Measurements from ENCODE around the gene WDR74. TPM values are rescaled to one million over a fixed set of nuclear protein-coding genes. Genes with fewer than 3 reads are reported as not detected.

Gene WDR74
- total RNA-seq, 1 donor from 2014 or later, result 55.8 TPM

DNA sequence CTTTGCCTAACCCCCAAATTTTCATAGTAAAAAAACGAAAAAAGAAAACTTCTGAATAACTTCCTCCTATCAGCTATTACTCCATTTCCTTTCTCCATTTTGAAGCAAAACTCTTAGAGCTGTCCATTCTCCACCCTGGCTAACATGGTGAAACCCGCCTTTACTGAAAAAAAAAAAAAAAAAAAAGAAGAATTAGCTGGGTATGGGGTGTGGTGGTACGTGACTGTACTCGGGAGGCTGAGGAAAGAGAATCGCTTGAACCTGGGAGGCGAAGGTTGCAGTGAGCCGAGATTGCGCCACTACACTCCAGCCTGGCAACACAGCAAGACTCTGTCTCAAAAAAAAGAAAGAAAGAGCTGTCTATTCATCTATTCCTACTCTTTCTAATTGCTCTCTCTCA lies 22.8 kb downstream of the WDR74 start:
- TF ChIP-seq, protein P1, sequence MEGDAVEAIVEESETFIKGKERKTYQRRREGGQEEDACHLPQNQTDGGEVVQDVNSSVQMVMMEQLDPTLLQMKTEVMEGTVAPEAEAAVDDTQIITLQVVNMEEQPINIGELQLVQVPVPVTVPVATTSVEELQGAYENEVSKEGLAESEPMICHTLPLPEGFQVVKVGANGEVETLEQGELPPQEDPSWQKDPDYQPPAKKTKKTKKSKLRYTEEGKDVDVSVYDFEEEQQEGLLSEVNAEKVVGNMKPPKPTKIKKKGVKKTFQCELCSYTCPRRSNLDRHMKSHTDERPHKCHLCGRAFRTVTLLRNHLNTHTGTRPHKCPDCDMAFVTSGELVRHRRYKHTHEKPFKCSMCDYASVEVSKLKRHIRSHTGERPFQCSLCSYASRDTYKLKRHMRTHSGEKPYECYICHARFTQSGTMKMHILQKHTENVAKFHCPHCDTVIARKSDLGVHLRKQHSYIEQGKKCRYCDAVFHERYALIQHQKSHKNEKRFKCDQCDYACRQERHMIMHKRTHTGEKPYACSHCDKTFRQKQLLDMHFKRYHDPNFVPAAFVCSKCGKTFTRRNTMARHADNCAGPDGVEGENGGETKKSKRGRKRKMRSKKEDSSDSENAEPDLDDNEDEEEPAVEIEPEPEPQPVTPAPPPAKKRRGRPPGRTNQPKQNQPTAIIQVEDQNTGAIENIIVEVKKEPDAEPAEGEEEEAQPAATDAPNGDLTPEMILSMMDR (IDR thresholded peaks at IDR 0.05; ENCODE audit: unreplicated experiment), result no peak
- Mint-ChIP-seq H3K27ac (no peak overlapping the region), H3K27me3 (no peaks in the 10 kb centered on the region), H3K36me3 (ENCODE audit: insufficient read depth) (peaks cover 9% of the 10 kb centered on the region), H3K4me3 (ENCODE audit: low read depth) (no peak overlapping the region), H3K4me1 (ENCODE audit: low read depth) (no peaks in the 10 kb centered on the region), H3K9me3 (ENCODE audit: low read depth) (no peaks in the 10 kb centered on the region)
- no peak for DNase-seq (ENCODE audit: low spot score, unreplicated experiment)

DNA sequence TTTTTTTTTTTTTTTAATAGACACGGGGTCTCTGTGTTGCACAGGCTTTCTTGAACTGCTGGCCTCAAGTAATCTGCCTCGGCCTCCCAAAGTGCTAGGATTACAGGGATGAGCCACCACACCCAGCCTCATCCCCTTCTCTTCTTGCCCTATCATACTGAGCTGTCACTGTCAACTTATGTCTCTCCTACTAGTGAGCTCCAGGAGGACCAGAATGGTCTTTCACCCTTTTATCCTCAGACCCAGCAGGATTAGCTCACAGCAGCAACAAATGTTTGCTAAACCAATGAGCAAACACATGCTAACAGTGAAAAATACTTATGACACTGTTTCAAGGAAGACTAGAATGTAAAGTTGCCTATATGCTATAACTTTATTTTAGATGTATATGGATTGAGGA lies 27.7 kb downstream of the WDR74 start:
- Mint-ChIP-seq H3K9me3 (ENCODE audit: low read depth) (no peaks in the 10 kb centered on the region), H3K36me3 (ENCODE audit: insufficient read depth) (no peaks in the 10 kb centered on the region), H3K27me3 (no peaks in the 10 kb centered on the region), H3K4me1 (ENCODE audit: low read depth) (no peaks in the 10 kb centered on the region), H3K27ac (no peak overlapping the region), H3K4me3 (ENCODE audit: low read depth) (no peak overlapping the region)
- TF ChIP-seq, protein P1 (IDR thresholded peaks at IDR 0.05; ENCODE audit: unreplicated experiment), result no peak
- DNase-seq (ENCODE audit: low spot score, unreplicated experiment), result no peak

DNA sequence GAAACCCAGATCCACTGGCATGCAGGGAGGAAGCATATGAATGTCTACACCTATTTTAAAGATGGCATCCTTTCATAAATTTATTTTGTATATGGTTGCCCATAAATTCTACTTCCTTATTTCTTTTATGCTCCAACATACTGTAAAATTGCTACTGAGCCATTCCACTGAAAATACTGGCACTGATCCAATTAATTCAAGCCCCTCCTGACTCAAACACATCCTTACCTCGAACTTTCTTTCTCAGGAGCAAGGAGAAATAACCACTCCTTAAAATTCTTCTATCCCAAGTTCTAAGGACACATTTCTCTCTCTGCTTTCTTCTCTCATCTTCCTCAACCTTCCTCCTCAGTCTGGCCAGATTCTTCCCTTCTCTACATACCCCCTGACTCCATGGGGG lies 28.6 kb downstream of the WDR74 start:
- no peak for DNase-seq (ENCODE audit: low spot score, unreplicated experiment)
- TF ChIP-seq, protein P1 (IDR thresholded peaks at IDR 0.05; ENCODE audit: unreplicated experiment), result no peak
- Mint-ChIP-seq H3K27ac (no peak overlapping the region), H3K27me3 (no peaks in the 10 kb centered on the region), H3K36me3 (ENCODE audit: insufficient read depth) (no peaks in the 10 kb centered on the region), H3K4me1 (ENCODE audit: low read depth) (peaks cover 4% of the 10 kb centered on the region), H3K9me3 (ENCODE audit: low read depth) (no peaks in the 10 kb centered on the region), H3K4me3 (ENCODE audit: low read depth) (no peak overlapping the region)

DNA sequence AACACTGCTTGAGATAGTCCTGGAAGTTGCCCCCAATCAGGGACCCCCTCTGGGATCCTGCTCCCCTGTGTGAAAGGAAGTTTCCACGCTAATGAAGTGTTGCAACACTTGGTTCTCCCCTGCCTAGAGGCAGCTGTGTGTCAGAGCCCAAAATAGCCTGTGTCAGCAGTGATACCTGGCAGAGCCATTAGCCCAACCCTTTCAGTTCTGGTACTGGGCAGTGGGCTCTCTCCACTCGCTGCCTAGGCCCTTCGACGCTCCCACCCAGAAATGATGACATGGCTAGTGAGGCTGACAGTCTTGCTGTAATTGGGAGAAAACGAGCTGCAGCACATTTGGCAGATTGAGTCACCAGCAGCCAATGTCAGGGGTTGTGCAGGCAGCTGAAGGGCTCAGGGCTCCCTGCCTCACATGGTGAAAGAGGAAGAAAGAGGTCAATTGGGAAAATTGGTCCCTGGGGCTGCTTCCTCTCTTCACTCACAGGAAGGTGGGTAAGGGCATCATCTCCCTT lies 32.7 kb downstream of the WDR74 start:
- no peaks in the 10 kb centered on the region for H3K9me3 Mint-ChIP-seq (ENCODE audit: low read depth)
- DNase-seq (ENCODE audit: low spot score, unreplicated experiment), result no peak
- H3K4me1 Mint-ChIP-seq (ENCODE audit: low read depth), result peaks cover 14% of the 10 kb centered on the region
- peaks cover 6% of the 10 kb centered on the region for H3K36me3 Mint-ChIP-seq (ENCODE audit: insufficient read depth)
- no peaks in the 10 kb centered on the region for H3K27me3 Mint-ChIP-seq
- TF ChIP-seq, protein P1 (IDR thresholded peaks at IDR 0.05; ENCODE audit: unreplicated experiment), result no peak
- peak overlapping the region; percentile 99 for H3K27ac Mint-ChIP-seq
- peak overlapping the region; percentile 97 for H3K4me3 Mint-ChIP-seq (ENCODE audit: low read depth)

DNA sequence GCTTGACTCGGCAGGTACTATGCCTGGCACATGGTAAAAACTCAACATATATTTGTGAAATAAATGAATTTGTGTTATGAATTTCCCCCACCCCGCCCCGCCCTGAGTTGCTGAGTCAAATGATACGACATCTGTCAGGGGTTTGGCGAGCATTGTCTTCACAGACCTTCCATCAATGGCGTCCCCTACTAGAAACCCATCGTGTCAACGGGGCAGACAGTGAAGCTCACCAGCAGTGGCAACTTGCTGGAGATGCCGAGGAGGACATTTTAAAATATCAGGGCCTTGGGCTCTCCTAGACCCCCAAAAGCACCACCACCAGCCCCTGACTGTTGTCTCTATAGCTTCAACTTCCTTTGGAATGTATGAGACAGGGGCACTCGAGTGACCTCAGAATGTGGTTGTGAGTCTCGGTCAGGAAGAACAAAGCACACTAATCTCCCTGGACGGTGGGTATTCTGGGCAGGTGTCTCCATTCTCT lies 33.4 kb downstream of the WDR74 start:
- H3K4me3 Mint-ChIP-seq (ENCODE audit: low read depth), result peak overlapping the region; percentile 97
- no peaks in the 10 kb centered on the region for H3K9me3 Mint-ChIP-seq (ENCODE audit: low read depth)

More for the DNA sequence above, 33.4 kb downstream of the WDR74 start:
- Mint-ChIP-seq H3K4me1 (ENCODE audit: low read depth) (peaks cover 14% of the 10 kb centered on the region), H3K27me3 (no peaks in the 10 kb centered on the region), H3K27ac (peak overlapping the region; percentile 99), H3K36me3 (ENCODE audit: insufficient read depth) (peaks cover 11% of the 10 kb centered on the region)
- TF ChIP-seq, protein P1 (IDR thresholded peaks at IDR 0.05; ENCODE audit: unreplicated experiment), result no peak
- no peak for DNase-seq (ENCODE audit: low spot score, unreplicated experiment)

Data from progenitor cell of endocrine pancreas (in vitro differentiated cells).